Endodermal cell (in vitro differentiated cells): ENCODE data around the gene MICALL1. TPM values are rescaled to one million over a fixed set of nuclear protein-coding genes. Genes with fewer than 3 reads are reported as not detected.

Source experiments
- DNase-seq: peaks from one replicate; pipeline ENCODE4 v3.0.0-alpha.2; 2017
- H3K27ac ChIP-seq: 2 replicates; pipeline ENCODE4 v1.5.1; 2013; ENCODE audit warnings: mild to moderate bottlenecking, low read depth, low read length, moderate library complexity
- H3K27me3 ChIP-seq: 2 replicates; pipeline ENCODE4 v1.6.1; 2013; ENCODE audit warnings: mild to moderate bottlenecking, low read length, moderate library complexity; ENCODE audit not compliant: insufficient read depth, control insufficient read depth, poor library complexity, severe bottlenecking
- H3K36me3 ChIP-seq: 2 replicates; pipeline ENCODE4 v1.7.0; 2013; ENCODE audit warnings: mild to moderate bottlenecking, low read length, moderate library complexity; ENCODE audit not compliant: control insufficient read depth, insufficient read depth
- H3K4me1 ChIP-seq: one replicate; pipeline ENCODE4 v1.7.0; 2013; ENCODE audit warnings: low read length; ENCODE audit not compliant: control insufficient read depth, insufficient read depth
- H3K4me3 ChIP-seq: 2 replicates; pipeline ENCODE4 v1.5.1; 2013; ENCODE audit warnings: mild to moderate bottlenecking, low read length, moderate library complexity
- H3K9ac ChIP-seq: 2 replicates; pipeline ENCODE4 v1.6.1; 2013; ENCODE audit warnings: mild to moderate bottlenecking, low read length, moderate library complexity; ENCODE audit not compliant: poor library complexity, severe bottlenecking; ENCODE audit errors: extremely low read depth
- H3K9me3 ChIP-seq: 2 replicates; pipeline ENCODE4 v1.6.1; 2013; ENCODE audit warnings: mild to moderate bottlenecking, low read length, moderate library complexity; ENCODE audit not compliant: control insufficient read depth
- H3K27ac Mint-ChIP-seq: 2 replicates; pipeline ENCODE4 v1.8.0; 2020; ENCODE audit warnings: mixed read lengths
- H3K27me3 Mint-ChIP-seq: 2 replicates; pipeline ENCODE4 v1.8.0; 2021; ENCODE audit warnings: mild to moderate bottlenecking, mixed read lengths; ENCODE audit not compliant: insufficient read depth
- H3K36me3 Mint-ChIP-seq: 2 replicates; pipeline ENCODE4 v1.8.0; 2020; ENCODE audit warnings: low read depth, mixed read lengths
- H3K4me1 Mint-ChIP-seq: 2 replicates; pipeline ENCODE4 v1.8.0; 2020; ENCODE audit warnings: mixed read lengths
- H3K4me3 Mint-ChIP-seq: 2 replicates; pipeline ENCODE4 v1.8.0; 2020; ENCODE audit warnings: mild to moderate bottlenecking, moderate library complexity, mixed read lengths
- H3K9me3 Mint-ChIP-seq: 2 replicates; pipeline ENCODE4 v1.8.0; 2020; ENCODE audit warnings: mild to moderate bottlenecking, mixed read lengths
- CTCF ChIP-seq: fragments of 200-600 bp; sonication (generic); conservative IDR thresholded peaks from 2 replicates; pipeline ENCODE4 v1.5.0; 2021; ENCODE audit warnings: antibody characterized with exemption, mild to moderate bottlenecking
- WGBS, 2 experiments: methylation state at CpG; one replicate each; pipeline versions ENCODE4 v1.1.5 to v1.1.7; 2013; ENCODE audit warnings: missing lambda C conversion rate in 2 of 2, mixed read lengths in 1 of 2; ENCODE audit not compliant: insufficient coverage in 1 of 2, insufficient read length in 1 of 2; 5-methylcytosine and 5-hydroxymethylcytosine counted together
- total RNA-seq, 2 donors: library from RNA; stranded (reverse); fragmentation: NEBNext Ultra II Directional in 1 of 2; extraction: Animal tissue kit (Norgen Biotek cat#: 25700) in 1 of 2; gene quantifications; 2 replicates in 1 of 2; 3 replicates in 1 of 2; pipeline ENCODE4 v1.2.1, GENCODE V29; 2021

The MICALL1 gene
- total RNA-seq, 2 donors from 2014 or later: 33.5 to 36.6 TPM

- 93 to 94% methylated on average over 11 to 14 of the region's 14 CpGs for WGBS, 2 experiments
- no peak overlapping the region for H3K4me3 Mint-ChIP-seq
Observed at GRCh38 chr22:37989146-37990045, 83.3 kb downstream of the MICALL1 start.

DNA sequence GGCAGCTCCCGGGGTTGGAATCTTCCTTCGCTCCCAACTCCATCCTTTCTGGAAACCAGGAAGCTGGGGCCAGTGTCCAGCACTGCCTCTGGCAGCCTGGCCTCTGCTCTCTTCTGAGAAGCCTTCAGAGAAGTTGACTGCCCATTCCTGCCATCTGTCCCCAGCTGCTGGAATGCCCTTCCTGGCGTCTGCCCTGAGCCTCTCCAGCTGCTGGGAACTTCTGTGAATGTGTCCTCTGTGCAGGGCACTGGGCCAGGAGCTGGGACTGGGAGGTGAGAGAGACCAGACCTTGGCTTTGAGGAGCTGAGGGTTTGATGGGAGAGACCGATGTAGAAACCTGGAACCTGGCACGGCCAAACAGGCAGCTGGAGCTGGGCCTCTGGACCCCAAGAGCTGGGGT lies 84.2 kb downstream of the MICALL1 start:
- Histone ChIP-seq H3K4me1 (peaks cover 4% of the 10 kb centered on the region), H3K27ac (no peak overlapping the region), H3K9me3 (no peaks in the 10 kb centered on the region), H3K27me3 (no peaks in the 10 kb centered on the region), H3K4me3 (no peak overlapping the region), H3K9ac (no peak overlapping the region), H3K36me3 (no peaks in the 10 kb centered on the region)
- no peak for TF ChIP-seq CTCF
- Mint-ChIP-seq H3K27ac (no peak overlapping the region), H3K4me3 (no peak overlapping the region), H3K27me3 (peaks cover 2% of the 10 kb centered on the region), H3K9me3 (no peaks in the 10 kb centered on the region), H3K4me1 (peaks cover 17% of the 10 kb centered on the region), H3K36me3 (peaks cover 2% of the 10 kb centered on the region)
- no peak for DNase-seq
- WGBS, 2 experiments: 92 to 94% methylated on average over 3 to 5 of the region's 5 CpGs

More at GRCh38 chr22:37989146-37990045, 83.3 kb downstream of the MICALL1 start:
- Histone ChIP-seq H3K4me1 (peaks cover 10% of the 10 kb centered on the region), H3K9me3 (no peaks in the 10 kb centered on the region), H3K4me3 (no peak overlapping the region), H3K36me3 (no peaks in the 10 kb centered on the region), H3K27me3 (no peaks in the 10 kb centered on the region), H3K9ac (no peak overlapping the region), H3K27ac (no peak overlapping the region)
- Mint-ChIP-seq H3K9me3 (no peaks in the 10 kb centered on the region), H3K27ac (no peak overlapping the region), H3K36me3 (peaks cover 2% of the 10 kb centered on the region), H3K4me1 (peaks cover 25% of the 10 kb centered on the region), H3K27me3 (peaks cover 2% of the 10 kb centered on the region)
- TF ChIP-seq CTCF: no peak
- no peak for DNase-seq

DNA sequence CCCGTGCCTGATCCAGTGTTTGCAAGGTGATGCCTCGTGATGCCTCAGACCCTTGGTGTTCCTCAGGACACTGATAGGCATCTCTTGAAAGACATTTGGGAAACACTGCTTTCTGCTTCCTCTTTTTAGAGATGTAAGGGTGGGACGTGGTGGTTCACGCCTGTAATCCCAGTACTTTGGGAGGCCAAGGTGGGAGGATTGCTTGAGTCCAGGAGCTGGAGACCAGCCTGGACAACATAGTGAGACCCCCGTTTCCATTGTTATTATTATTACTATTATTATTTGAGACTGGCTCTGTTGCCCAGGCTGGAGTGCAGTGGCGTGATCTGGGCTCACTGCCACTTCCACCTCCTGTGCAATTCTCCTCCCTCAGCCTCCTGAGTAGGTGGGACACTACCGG lies 84.8 kb downstream of the MICALL1 start:
- no peak overlapping the region for H3K27ac Mint-ChIP-seq
- no peaks in the 10 kb centered on the region for H3K9me3 Mint-ChIP-seq
- H3K9me3 ChIP-seq: no peaks in the 10 kb centered on the region
- peaks cover 2% of the 10 kb centered on the region for H3K36me3 Mint-ChIP-seq
- no peaks in the 10 kb centered on the region for H3K27me3 ChIP-seq
- peaks cover 14% of the 10 kb centered on the region for H3K4me1 Mint-ChIP-seq
- H3K36me3 ChIP-seq: no peaks in the 10 kb centered on the region
- no peaks in the 10 kb centered on the region for H3K27me3 Mint-ChIP-seq
- no peak overlapping the region for H3K9ac ChIP-seq
- no peak overlapping the region for H3K4me3 Mint-ChIP-seq
- no peak overlapping the region for H3K27ac ChIP-seq
- no peak for TF ChIP-seq CTCF
- H3K4me1 ChIP-seq: peaks cover 4% of the 10 kb centered on the region
- no peak overlapping the region for H3K4me3 ChIP-seq
- WGBS, 2 experiments: 83 to 92% methylated on average over 2 to 6 of the region's 7 CpGs
- DNase-seq: no peak
